Left cardiac atrium (tissue), 4 donors: Measurements from ENCODE around the gene PRR23B. TPM values are rescaled to one million over a fixed set of nuclear protein-coding genes. Genes with fewer than 3 reads are reported as not detected.

Source experiments
- ATAC-seq, 2 donors: fragments of 200-7000 bp; cut with Tn5 transposase; one replicate each; pipeline ENCODE4 v1.9.1; 2020; ENCODE audit warnings: mild to moderate bottlenecking in 2 of 2, moderate library complexity in 2 of 2
- DNase-seq: peaks from one replicate; pipeline ENCODE4 v3.0.0-alpha.2; 2020
- intact Hi-C, 2 donors: fragments of 100-400 bp; cut with DNase I; formaldehyde crosslinking; loops; one replicate each; pipeline versions ENCODE4 v1.14.1 to v1.15.1; 2022 to 2023
- total RNA-seq, 2 donors: library from RNA; stranded (reverse); fragmentation: NEBNext Ultra II Directional; extraction: Animal tissue kit (Norgen Biotek cat#: 25700); gene quantifications; one replicate each; pipeline ENCODE4 v1.2.1, GENCODE V29; 2021
- donor health status: DM: no; HTN: yes; CAD: no.
- donor health status: DM: no; HTN: yes; CAD: no; lungs with severe emphysema.
- donor health status: DM: yes; HTN: yes; CAD: no.
- donor health status: Dilated cardiomyopathy.

PRR23B gene
- total RNA-seq, 2 donors from 2014 or later, result not detected

- intact Hi-C loops, result no loop called here
- DNase-seq (no peak), ATAC-seq (no peak)
These were observed 35.9 kb downstream of the PRR23B start for GRCh38 chr3:138984816-138985215.

DNA sequence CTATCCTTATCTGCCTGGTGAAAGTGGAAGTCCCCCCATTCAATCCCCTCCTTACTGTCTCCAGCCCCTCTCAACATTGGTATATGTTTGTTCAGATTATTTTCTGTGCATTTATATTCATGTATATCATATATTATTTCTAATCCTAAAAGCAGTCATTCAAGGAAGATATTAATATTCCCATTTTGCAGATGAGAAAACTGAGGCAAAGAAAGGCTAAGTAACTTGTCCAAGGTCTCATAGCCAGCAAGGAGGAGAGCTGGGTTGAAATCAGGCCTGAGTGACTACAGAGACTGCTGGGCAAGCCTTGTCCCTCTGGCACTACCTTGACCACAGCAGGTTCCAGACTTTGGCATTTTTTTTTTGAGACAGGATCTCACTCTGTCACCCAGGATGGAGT lies 44.7 kb downstream of the PRR23B start:
- intact Hi-C loops, result no loop called here
- DNase-seq, result no peak
- ATAC-seq, result no peak

- ATAC-seq (no peak), DNase-seq (no peak)
- intact Hi-C loops, result no loop called here
These were observed 45.4 kb downstream of the PRR23B start for GRCh38 chr3:138975351-138975750.

DNA sequence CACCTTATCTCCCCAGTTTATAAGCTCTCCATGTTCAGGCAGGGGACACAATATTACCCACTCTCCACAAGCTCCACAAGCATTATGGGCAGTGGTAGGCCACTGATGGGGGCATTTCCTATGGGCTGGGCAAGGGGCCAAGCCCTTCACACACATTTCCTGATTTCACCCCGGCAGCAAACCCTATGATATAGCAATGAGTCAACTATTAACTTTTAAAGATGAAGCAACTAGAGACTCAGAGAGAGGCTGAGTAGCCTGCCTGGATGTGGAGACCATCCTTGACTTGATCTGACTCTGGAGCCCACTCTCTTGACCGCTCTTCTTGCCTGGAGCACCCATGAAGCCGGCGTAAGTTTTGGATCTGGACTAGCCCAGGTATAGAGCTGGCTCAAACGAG lies 46.3 kb downstream of the PRR23B start:
- DNase-seq (no peak), ATAC-seq (no peak)
- intact Hi-C loops, result no loop called here

DNA sequence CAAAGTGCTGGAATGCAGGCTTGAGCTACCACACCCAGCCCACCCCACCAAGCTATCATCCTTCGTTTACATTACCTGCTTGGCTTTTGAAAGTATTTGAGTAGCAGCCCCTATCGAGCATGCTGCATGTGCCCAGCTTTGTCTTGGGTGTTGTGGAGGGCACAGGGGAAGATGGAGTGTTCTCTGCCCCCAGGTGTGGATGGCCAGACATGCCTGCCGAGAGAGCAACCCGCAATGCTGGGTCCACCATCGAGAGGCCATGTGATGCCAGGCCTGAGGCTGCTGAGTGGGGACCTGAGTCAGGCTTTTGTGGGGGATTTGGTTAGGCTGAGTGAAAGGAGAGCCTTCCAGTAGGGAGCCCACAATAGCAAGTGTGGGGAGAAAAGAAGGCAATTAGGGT lies 47.8 kb downstream of the PRR23B start:
- ATAC-seq (no peak), DNase-seq (no peak)
- intact Hi-C loops, result no loop called here

- intact Hi-C loops, result no loop called here
- ATAC-seq (no peak), DNase-seq (no peak)
These were observed 48.9 kb downstream of the PRR23B start for GRCh38 chr3:138971766-138972320.

Other genes with a start within 250 kb of the PRR23B start
- 10 to 100 TPM; 29.0 to 32.2 TPM for gene PIK3CB, start 186.0 kb downstream of the PRR23B start, total RNA-seq
- gene FOXL2, start 73.8 kb downstream of the PRR23B start, total RNA-seq, result not detected
- not detected for gene FOXL2NB, start 73.7 kb downstream of the PRR23B start, total RNA-seq
- not detected for gene PRR23A, start 14.7 kb downstream of the PRR23B start, total RNA-seq
- gene PRR23C, start 24.0 kb upstream of the PRR23B start, total RNA-seq, result not detected